Immature natural killer cell (primary cell): Measurements from ENCODE around the gene MYO7B. TPM values are rescaled to one million over a fixed set of nuclear protein-coding genes. Genes with fewer than 3 reads are reported as not detected.
A peak's percentile ranks its signal among the peaks of the same experiment; 100 is the strongest.

Experiments used
- DNase-seq, 3 donors: peaks; one replicate each; pipeline ENCODE4 v3.0.0; 2022; ENCODE audit warnings: mixed read lengths in 1 of 3
- H3K27ac Mint-ChIP-seq, 6 donors: one replicate each; pipeline ENCODE4 v1.8.0; 2020; ENCODE audit warnings: mixed read lengths in 6 of 6, mild to moderate bottlenecking in 5 of 6, inconsistent platforms in 4 of 6, moderate library complexity in 3 of 6
- H3K27me3 Mint-ChIP-seq, 3 donors: one replicate each; pipeline ENCODE4 v1.8.0; 2020 to 2021; ENCODE audit warnings: low read depth in 3 of 3, mild to moderate bottlenecking in 3 of 3, mixed read lengths in 3 of 3, moderate library complexity in 3 of 3, inconsistent platforms in 1 of 3
- H3K36me3 Mint-ChIP-seq, 3 donors: one replicate each; pipeline ENCODE4 v1.8.0; 2020; ENCODE audit warnings: mixed read lengths in 3 of 3, inconsistent platforms in 2 of 3, mild to moderate bottlenecking in 2 of 3
- H3K4me1 Mint-ChIP-seq, 2 donors: one replicate each; pipeline ENCODE4 v1.8.0; 2020; ENCODE audit warnings: inconsistent platforms in 2 of 2, mild to moderate bottlenecking in 2 of 2, mixed read lengths in 2 of 2, moderate library complexity in 1 of 2
- H3K4me3 Mint-ChIP-seq, 5 donors: one replicate each; pipeline ENCODE4 v1.8.0; 2020; ENCODE audit warnings: mild to moderate bottlenecking in 5 of 5, mixed read lengths in 5 of 5, inconsistent platforms in 3 of 5, moderate library complexity in 3 of 5
- H3K9me3 Mint-ChIP-seq, 6 donors: one replicate each; pipeline ENCODE4 v1.8.0; 2020; ENCODE audit warnings: mild to moderate bottlenecking in 6 of 6, mixed read lengths in 6 of 6, inconsistent platforms in 4 of 6, moderate library complexity in 3 of 6
- polyA plus RNA-seq, 3 donors: library from polyadenylated mRNA; unstranded; fragments of 300-500 nt; fragmentation: Illumina TruSeq; gene quantifications; one replicate each; pipeline ENCODE4 v1.2.3, GENCODE V29; 2021

The MYO7B gene
- polyA plus RNA-seq, 3 donors from 2014 or later = 0.37 TPM; not detected in 2

GRCh38 chr2:127623388-127624319 lies 88.2 kb downstream of the MYO7B start:
- Mint-ChIP-seq H3K27ac (peak overlapping the region in 1 of 6 donors; percentile 50), H3K27me3 (peaks cover 0 to 5% (median 0%) of the 10 kb centered on the region in 3 donors)
- no peak for DNase-seq

GRCh38 chr2:127624320-127624755 lies 88.9 kb downstream of the MYO7B start:
- Mint-ChIP-seq H3K9me3 (no peaks in the 10 kb centered on the region), H3K4me3 (no peak overlapping the region), H3K27ac (no peak overlapping the region), H3K36me3 (no peaks in the 10 kb centered on the region), H3K4me1 (no peaks in the 10 kb centered on the region), H3K27me3 (peaks cover 0 to 4% (median 0%) of the 10 kb centered on the region in 3 donors)
- no peak for DNase-seq

More at GRCh38 chr2:127623388-127624319, 88.2 kb downstream of the MYO7B start:
- H3K4me3 Mint-ChIP-seq = no peak overlapping the region
- H3K36me3 Mint-ChIP-seq = no peaks in the 10 kb centered on the region
- no peaks in the 10 kb centered on the region for H3K4me1 Mint-ChIP-seq
- H3K9me3 Mint-ChIP-seq = no peaks in the 10 kb centered on the region

DNA sequence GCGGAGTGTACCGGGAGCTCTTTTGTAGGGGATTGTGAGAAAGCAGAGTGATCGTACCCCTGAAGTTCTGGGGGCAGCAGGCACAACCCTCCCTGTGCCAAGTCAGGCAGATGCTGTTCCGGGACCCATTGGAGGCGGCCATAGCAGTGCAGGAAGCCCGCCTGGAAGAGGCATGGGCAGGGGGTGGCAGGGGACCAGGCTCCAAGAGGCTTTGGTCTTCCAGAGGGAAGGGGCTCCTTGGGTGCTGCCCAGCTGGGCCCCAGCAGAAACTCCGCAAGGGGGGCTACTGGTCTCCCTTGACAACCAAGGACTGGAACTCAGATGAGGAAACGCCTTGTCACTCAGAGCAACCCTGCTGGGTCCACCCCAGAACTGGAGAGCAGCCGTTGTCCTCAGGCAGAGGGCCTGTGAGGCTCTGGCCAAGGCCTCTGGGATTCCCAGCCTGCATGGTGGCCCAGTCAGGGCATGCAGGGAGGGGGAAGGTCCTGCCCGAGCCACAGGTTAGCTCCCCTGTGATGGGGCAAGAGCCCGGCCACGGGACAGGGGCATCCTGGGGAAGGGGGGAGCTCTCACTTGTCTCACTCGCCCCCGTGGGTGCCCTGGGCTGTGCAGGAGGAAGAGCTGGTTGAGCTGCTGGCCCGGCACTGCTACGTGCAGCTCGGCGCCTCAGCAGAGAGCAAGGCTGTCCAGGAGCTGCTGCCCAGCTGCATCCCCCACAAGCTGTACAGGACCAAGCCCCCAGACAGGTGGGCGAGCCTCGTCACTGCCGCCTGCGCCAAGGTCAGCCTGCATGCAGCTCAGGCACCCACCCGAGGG lies 89.5 kb downstream of the MYO7B start:
- DNase-seq = no peak
- Mint-ChIP-seq H3K9me3 (no peaks in the 10 kb centered on the region), H3K4me3 (no peak overlapping the region), H3K27ac (no peak overlapping the region), H3K4me1 (no peaks in the 10 kb centered on the region), H3K27me3 (peaks cover 0 to 4% (median 0%) of the 10 kb centered on the region in 3 donors), H3K36me3 (no peaks in the 10 kb centered on the region)

GRCh38 chr2:127625572-127625951 lies 90.1 kb downstream of the MYO7B start:
- DNase-seq = no peak
- H3K27ac Mint-ChIP-seq = no peak overlapping the region
- no peaks in the 10 kb centered on the region for H3K4me1 Mint-ChIP-seq
- no peak overlapping the region for H3K4me3 Mint-ChIP-seq
- no peaks in the 10 kb centered on the region for H3K9me3 Mint-ChIP-seq
- H3K36me3 Mint-ChIP-seq = no peaks in the 10 kb centered on the region
- peaks cover 0 to 4% (median 0%) of the 10 kb centered on the region in 3 donors for H3K27me3 Mint-ChIP-seq

DNA sequence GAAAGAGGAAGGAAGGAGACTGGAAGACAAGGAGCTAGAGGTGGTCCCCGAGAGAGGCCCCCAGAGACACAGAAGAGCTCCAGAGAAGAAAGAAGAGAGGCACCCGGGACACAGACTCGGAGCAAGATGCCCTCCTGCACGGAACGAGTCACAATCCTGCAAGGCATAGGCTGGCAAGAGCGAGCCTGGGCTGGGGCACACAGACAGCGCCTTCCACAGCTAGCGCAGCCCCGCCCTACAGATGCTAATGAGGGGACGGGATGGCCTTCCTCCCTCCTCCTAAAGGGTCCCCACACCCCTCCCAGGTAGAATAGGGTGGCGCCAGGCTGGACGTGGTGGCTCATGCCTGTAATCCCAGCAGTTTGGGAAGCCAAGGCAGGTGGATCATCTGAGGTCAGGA lies 90.7 kb downstream of the MYO7B start:
- H3K4me3 Mint-ChIP-seq = no peak overlapping the region
- H3K27ac Mint-ChIP-seq = no peak overlapping the region
- H3K27me3 Mint-ChIP-seq = peaks cover 0 to 4% (median 0%) of the 10 kb centered on the region in 3 donors
- no peaks in the 10 kb centered on the region for H3K4me1 Mint-ChIP-seq
- no peaks in the 10 kb centered on the region for H3K9me3 Mint-ChIP-seq
- DNase-seq = no peak
- no peaks in the 10 kb centered on the region for H3K36me3 Mint-ChIP-seq

GRCh38 chr2:127626917-127627739 lies 91.6 kb downstream of the MYO7B start:
- DNase-seq = no peak
- H3K27ac Mint-ChIP-seq = no peak overlapping the region

GRCh38 chr2:127627740-127628571 lies 92.5 kb downstream of the MYO7B start:
- Mint-ChIP-seq H3K4me3 (no peak overlapping the region), H3K27me3 (peaks cover 0 to 4% (median 0%) of the 10 kb centered on the region in 3 donors), H3K27ac (no peak overlapping the region), H3K4me1 (no peaks in the 10 kb centered on the region), H3K9me3 (no peaks in the 10 kb centered on the region), H3K36me3 (no peaks in the 10 kb centered on the region)
- DNase-seq = no peak

More at GRCh38 chr2:127626917-127627739, 91.6 kb downstream of the MYO7B start:
- H3K4me1 Mint-ChIP-seq = no peaks in the 10 kb centered on the region
- no peaks in the 10 kb centered on the region for H3K36me3 Mint-ChIP-seq
- H3K27me3 Mint-ChIP-seq = peaks cover 0 to 4% (median 0%) of the 10 kb centered on the region in 3 donors
- H3K4me3 Mint-ChIP-seq = no peak overlapping the region
- H3K9me3 Mint-ChIP-seq = no peaks in the 10 kb centered on the region

DNA sequence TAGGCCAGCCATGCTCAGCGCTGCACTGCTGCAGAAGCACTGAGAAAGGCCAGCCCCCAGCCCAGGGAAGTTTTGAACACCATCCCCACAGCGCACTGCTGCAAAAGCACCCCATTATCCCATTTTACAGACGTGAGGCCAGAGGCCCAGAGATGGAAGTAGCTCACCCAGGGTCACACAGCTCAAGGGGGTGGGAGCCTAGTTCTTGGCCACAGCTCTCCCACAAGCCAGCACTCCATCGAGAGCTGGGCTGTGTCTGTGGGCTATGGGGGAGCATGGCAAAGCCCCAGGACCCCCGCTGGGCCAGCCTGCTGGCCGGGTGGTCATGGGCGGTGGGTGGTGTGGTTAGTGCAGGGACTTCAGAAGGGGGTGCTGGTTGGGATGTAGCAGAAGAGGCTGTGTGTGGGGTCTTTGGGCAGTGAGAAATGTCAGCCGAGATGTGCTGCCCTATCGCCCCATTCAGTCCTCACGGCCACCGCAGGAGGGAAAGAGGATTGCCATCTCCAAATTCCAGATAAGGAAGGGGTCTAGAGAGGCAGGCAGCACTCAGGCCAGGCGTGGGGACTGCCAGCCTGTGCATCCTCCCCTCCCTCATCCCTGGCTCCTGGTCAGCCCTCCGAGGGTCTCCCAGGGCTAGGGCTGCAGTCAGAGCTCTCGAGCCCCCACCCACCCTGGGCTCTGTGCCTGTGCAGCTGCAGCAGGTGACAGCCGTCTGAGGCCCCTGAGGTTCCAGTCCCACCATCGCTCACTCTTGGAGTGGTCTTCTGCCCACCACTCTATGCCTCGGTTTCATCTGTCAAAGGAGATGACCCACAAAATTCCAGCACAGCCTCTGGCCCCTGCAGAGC lies 93.5 kb downstream of the MYO7B start:
- Mint-ChIP-seq H3K27ac (no peak overlapping the region), H3K9me3 (no peaks in the 10 kb centered on the region), H3K27me3 (peaks cover 0 to 4% (median 0%) of the 10 kb centered on the region in 3 donors), H3K36me3 (no peaks in the 10 kb centered on the region), H3K4me3 (no peak overlapping the region), H3K4me1 (no peaks in the 10 kb centered on the region)
- no peak for DNase-seq

DNA sequence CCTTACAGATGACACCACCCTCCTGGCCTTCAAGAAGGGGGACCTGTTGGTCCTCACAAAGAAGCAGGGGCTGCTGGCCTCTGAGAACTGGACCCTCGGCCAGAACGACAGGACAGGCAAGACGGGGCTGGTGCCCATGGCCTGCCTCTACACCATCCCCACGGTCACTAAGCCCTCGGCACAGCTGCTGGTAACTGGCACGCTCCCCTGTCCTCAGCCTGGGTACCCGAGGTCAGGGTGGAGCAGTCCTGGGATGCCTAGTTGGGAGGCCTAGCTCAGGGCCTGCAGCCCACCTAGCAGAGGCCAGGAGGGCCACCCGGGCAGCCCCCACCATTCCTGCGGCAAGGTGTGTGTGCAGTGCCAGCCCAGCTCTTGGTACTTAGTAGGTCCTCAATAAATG lies 94.2 kb downstream of the MYO7B start:
- no peak for DNase-seq
- Mint-ChIP-seq H3K27me3 (peaks cover 0 to 2% (median 0%) of the 10 kb centered on the region in 3 donors), H3K4me1 (no peaks in the 10 kb centered on the region), H3K27ac (no peak overlapping the region), H3K4me3 (no peak overlapping the region), H3K9me3 (no peaks in the 10 kb centered on the region), H3K36me3 (no peaks in the 10 kb centered on the region)

- H3K27me3 Mint-ChIP-seq = peaks cover 0 to 2% (median 0%) of the 10 kb centered on the region in 3 donors
- H3K4me3 Mint-ChIP-seq = no peak overlapping the region
- H3K9me3 Mint-ChIP-seq = no peaks in the 10 kb centered on the region
- no peak for DNase-seq
- no peak overlapping the region for H3K27ac Mint-ChIP-seq
- H3K4me1 Mint-ChIP-seq = no peaks in the 10 kb centered on the region
- H3K36me3 Mint-ChIP-seq = no peaks in the 10 kb centered on the region
Measured at GRCh38 chr2:127630096-127630863, 94.8 kb downstream of the MYO7B start.

- Mint-ChIP-seq H3K4me3 (no peak overlapping the region), H3K27me3 (peaks cover 0 to 2% (median 0%) of the 10 kb centered on the region in 3 donors), H3K27ac (no peak overlapping the region), H3K4me1 (no peaks in the 10 kb centered on the region), H3K9me3 (no peaks in the 10 kb centered on the region), H3K36me3 (no peaks in the 10 kb centered on the region)
- no peak for DNase-seq
Measured at GRCh38 chr2:127630864-127631540, 95.5 kb downstream of the MYO7B start.
